SU-DHL-6 (cell line): ENCODE results near the gene ITPKC.

Source experiments
- H2AFZ ChIP-seq: fragments of 200-600 bp; sonication (generic); 2 replicates; pipeline ENCODE4 v1.6.1; 2014; ENCODE audit warnings: low read depth, mild to moderate bottlenecking, moderate library complexity, mixed read lengths, antibody characterized with exemption, low read length; ENCODE audit not compliant: severe bottlenecking
- H3F3A ChIP-seq: fragments of 200-600 bp; shearing (Covaris generic); 2 replicates; pipeline ENCODE4 v1.6.0; 2016; ENCODE audit warnings: antibody characterized with exemption, mild to moderate bottlenecking; ENCODE audit not compliant: insufficient read depth
- H3K27ac ChIP-seq: fragments of 200-600 bp; sonication (generic); 2 replicates; pipeline ENCODE4 v1.5.1; 2016; ENCODE audit warnings: low read depth, mild to moderate bottlenecking, low read length, moderate library complexity, mixed read lengths
- H3K27me3 ChIP-seq: fragments of 200-600 bp; sonication (generic), shearing (Covaris generic); 2 replicates; pipeline ENCODE4 v1.6.0; 2014; ENCODE audit warnings: mild to moderate bottlenecking, low read length
- H3K36me3 ChIP-seq: fragments of 200-600 bp; sonication (generic); 2 replicates; pipeline ENCODE4 v1.6.1; 2014; ENCODE audit warnings: mild to moderate bottlenecking, low read length, mixed read lengths
- H3K4me2 ChIP-seq: fragments of 300-600, 200-600 bp; shearing (Covaris generic), sonication (generic); 2 replicates; pipeline ENCODE4 v1.6.0; 2014; ENCODE audit warnings: low read length, low read depth, mild to moderate bottlenecking; ENCODE audit not compliant: poor library complexity, severe bottlenecking
- H3K4me3 ChIP-seq: fragments of 200-600 bp; sonication (generic); 2 replicates; pipeline ENCODE4 v1.5.1; 2014; ENCODE audit warnings: antibody characterized with exemption, low read length, mild to moderate bottlenecking, mixed read lengths; ENCODE audit not compliant: insufficient read depth, poor library complexity, severe bottlenecking
- H3K79me2 ChIP-seq: fragments of 200-600 bp; sonication (generic); 2 replicates; pipeline ENCODE4 v1.6.1; 2014; ENCODE audit warnings: mild to moderate bottlenecking, low read length, moderate library complexity; ENCODE audit not compliant: insufficient read depth
- H3K9ac ChIP-seq: fragments of 200-600 bp; sonication (generic); 2 replicates; pipeline ENCODE4 v1.7.0; 2014; ENCODE audit warnings: mild to moderate bottlenecking, low read length
- H3K9me2 ChIP-seq: fragments of 200-600 bp; sonication (generic); replicated peaks from 2 replicates; pipeline ENCODE4 v1.6.1; 2014; ENCODE audit warnings: low read length; ENCODE audit not compliant: insufficient read depth
- H3K9me3 ChIP-seq: fragments of 200-600 bp; sonication (generic); 2 replicates; pipeline ENCODE4 v1.6.1; 2014; ENCODE audit warnings: low read length, mixed read lengths; ENCODE audit not compliant: insufficient read depth
- H4K20me1 ChIP-seq: fragments of 200-600 bp; sonication (generic); 2 replicates; pipeline ENCODE4 v1.6.1; 2014; ENCODE audit warnings: low read depth, mild to moderate bottlenecking, antibody characterized with exemption, low read length, moderate library complexity, mixed read lengths
- EZH2phosphoT487 ChIP-seq: fragments of 200-600 bp; sonication (generic), shearing (Covaris generic); conservative IDR thresholded peaks from 2 replicates; pipeline ENCODE4 v1.6.1; 2018; ENCODE audit warnings: mild to moderate bottlenecking, antibody characterized with exemption, low read length, moderate library complexity, mixed read lengths
- TF ChIP-seq, protein P1 (sequence below): fragments of 200-600 bp; sonication (generic); IDR thresholded peaks from one replicate; pipeline ENCODE4 v1.5.1; 2017; ENCODE audit warnings: antibody characterized with exemption, mild to moderate bottlenecking, low read length, moderate library complexity; ENCODE audit not compliant: insufficient read depth, poor library complexity, severe bottlenecking

The ITPKC gene

DNA sequence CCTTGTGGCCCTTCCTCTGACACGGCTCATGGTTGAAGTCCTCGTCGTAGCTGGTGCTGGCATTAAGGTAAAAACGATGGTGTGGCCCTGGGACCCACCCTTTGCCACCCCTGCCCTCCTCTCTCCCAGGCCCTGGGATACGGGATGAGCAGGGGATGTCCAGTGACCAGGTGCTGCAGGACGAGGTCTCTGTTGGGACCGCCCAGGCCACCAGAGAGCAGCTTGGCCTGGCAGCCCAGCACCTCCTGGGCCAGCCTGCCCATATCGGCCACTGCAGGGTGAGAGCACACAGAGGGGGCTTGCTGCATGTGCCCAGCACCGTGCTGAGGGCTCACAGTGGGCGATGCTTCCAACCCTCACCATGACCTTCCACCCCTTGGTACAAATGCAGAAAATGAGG, 27.0 kb downstream of the ITPKC start:
- H3K36me3 ChIP-seq = no peaks in the 10 kb centered on the region
- TF ChIP-seq, protein P1, sequence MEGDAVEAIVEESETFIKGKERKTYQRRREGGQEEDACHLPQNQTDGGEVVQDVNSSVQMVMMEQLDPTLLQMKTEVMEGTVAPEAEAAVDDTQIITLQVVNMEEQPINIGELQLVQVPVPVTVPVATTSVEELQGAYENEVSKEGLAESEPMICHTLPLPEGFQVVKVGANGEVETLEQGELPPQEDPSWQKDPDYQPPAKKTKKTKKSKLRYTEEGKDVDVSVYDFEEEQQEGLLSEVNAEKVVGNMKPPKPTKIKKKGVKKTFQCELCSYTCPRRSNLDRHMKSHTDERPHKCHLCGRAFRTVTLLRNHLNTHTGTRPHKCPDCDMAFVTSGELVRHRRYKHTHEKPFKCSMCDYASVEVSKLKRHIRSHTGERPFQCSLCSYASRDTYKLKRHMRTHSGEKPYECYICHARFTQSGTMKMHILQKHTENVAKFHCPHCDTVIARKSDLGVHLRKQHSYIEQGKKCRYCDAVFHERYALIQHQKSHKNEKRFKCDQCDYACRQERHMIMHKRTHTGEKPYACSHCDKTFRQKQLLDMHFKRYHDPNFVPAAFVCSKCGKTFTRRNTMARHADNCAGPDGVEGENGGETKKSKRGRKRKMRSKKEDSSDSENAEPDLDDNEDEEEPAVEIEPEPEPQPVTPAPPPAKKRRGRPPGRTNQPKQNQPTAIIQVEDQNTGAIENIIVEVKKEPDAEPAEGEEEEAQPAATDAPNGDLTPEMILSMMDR = no peak
- TF ChIP-seq EZH2phosphoT487 = no peak
- no peaks in the 10 kb centered on the region for H4K20me1 ChIP-seq
- H3K9ac ChIP-seq = no peak overlapping the region
- no peak overlapping the region for H2AFZ ChIP-seq
- no peaks in the 10 kb centered on the region for H3F3A ChIP-seq
- H3K9me3 ChIP-seq = no peaks in the 10 kb centered on the region
- H3K4me3 ChIP-seq = no peak overlapping the region
- no peaks in the 10 kb centered on the region for H3K9me2 ChIP-seq
- H3K27me3 ChIP-seq = no peaks in the 10 kb centered on the region
- no peak overlapping the region for H3K27ac ChIP-seq
- H3K79me2 ChIP-seq = no peaks in the 10 kb centered on the region
- no peak overlapping the region for H3K4me2 ChIP-seq

DNA sequence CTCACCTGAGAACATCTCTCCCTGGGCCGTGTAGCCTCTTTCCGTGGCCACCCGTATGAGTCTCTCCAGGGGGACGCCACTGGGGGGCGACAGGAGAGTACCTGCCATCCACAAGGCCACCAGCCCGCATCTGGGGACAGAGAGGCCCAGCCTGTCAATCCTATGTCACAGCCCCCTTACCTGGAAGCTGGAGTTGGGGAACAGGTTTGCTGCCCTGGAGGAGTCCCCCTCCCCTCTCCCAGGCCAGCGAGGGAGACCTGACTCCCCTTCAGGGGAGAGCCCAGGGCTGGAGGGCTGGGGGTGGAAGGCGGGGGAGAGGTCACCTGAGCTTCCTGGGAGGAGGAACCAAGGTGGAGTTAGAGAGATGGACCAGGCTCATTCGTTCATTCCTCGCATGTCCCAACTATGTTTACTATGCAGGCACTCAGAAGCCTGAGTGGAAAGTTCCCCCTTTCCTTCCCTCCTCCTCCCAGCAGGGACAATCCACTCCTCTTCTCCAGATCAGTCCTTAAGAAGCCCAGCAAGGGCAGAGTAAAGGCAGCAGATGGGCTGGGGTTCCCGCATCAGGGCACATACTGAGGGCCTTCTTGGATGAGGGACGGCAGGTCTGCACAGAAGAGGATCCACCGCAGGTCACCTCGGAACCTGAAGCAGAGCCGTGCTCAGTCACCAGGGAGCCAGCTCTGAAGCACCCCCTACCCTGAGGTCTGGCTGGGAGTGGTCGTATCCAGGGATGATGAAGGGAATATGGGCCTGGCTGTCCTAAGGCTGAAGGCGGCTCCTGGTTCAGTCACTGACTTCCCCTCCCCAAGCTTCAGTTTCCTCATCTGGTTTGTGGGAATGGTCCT, 27.9 kb downstream of the ITPKC start:
- TF ChIP-seq, protein P1 = peak; percentile 19
- TF ChIP-seq EZH2phosphoT487 = no peak
- H3K79me2 ChIP-seq = no peaks in the 10 kb centered on the region
- H2AFZ ChIP-seq = no peak overlapping the region
- H3F3A ChIP-seq = no peaks in the 10 kb centered on the region
- no peaks in the 10 kb centered on the region for H4K20me1 ChIP-seq
- no peaks in the 10 kb centered on the region for H3K36me3 ChIP-seq
- no peak overlapping the region for H3K4me2 ChIP-seq
- no peaks in the 10 kb centered on the region for H3K9me2 ChIP-seq
- no peaks in the 10 kb centered on the region for H3K9me3 ChIP-seq
- H3K27ac ChIP-seq = no peak overlapping the region
- H3K27me3 ChIP-seq = no peaks in the 10 kb centered on the region
- no peak overlapping the region for H3K4me3 ChIP-seq
- H3K9ac ChIP-seq = no peak overlapping the region

DNA sequence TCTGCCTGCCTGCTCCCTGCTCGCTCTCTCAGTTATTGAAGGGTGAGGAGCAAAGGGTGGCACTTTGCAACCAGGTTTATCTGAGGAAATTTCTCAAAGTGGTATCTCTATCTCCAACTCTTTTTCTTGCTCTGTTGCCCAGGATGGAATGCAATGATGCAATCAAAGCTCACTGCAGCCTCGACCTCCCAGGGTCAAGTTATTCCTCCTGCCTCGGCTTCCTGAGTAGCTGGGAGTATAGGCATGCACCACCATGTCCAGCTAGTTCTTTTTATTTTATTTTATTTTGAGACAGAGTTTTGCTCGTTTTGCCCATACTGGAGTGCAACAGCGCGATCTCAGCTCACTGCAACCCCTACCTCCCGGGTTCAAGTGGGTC, 28.5 kb downstream of the ITPKC start:
- H3K79me2 ChIP-seq = no peaks in the 10 kb centered on the region
- TF ChIP-seq, protein P1 = no peak
- TF ChIP-seq EZH2phosphoT487 = no peak
- H3K27ac ChIP-seq = no peak overlapping the region
- no peaks in the 10 kb centered on the region for H3K36me3 ChIP-seq
- H3K9me3 ChIP-seq = no peaks in the 10 kb centered on the region
- H3F3A ChIP-seq = no peaks in the 10 kb centered on the region
- no peaks in the 10 kb centered on the region for H3K9me2 ChIP-seq
- H3K27me3 ChIP-seq = no peaks in the 10 kb centered on the region
- H3K4me3 ChIP-seq = no peak overlapping the region
- H4K20me1 ChIP-seq = no peaks in the 10 kb centered on the region
- H2AFZ ChIP-seq = no peak overlapping the region
- H3K4me2 ChIP-seq = no peak overlapping the region
- H3K9ac ChIP-seq = no peak overlapping the region
